ENCODE results near the gene COBLL1. TPM values are rescaled to one million over a fixed set of nuclear protein-coding genes. Genes with fewer than 3 reads are reported as not detected.

The COBLL1 gene
- total RNA-seq, 3 donors from 2014 or later (not counting 1 experiment from before 2014, with no cell fraction given), result 0.85 to 13.4 (median 2.2) TPM

DNA sequence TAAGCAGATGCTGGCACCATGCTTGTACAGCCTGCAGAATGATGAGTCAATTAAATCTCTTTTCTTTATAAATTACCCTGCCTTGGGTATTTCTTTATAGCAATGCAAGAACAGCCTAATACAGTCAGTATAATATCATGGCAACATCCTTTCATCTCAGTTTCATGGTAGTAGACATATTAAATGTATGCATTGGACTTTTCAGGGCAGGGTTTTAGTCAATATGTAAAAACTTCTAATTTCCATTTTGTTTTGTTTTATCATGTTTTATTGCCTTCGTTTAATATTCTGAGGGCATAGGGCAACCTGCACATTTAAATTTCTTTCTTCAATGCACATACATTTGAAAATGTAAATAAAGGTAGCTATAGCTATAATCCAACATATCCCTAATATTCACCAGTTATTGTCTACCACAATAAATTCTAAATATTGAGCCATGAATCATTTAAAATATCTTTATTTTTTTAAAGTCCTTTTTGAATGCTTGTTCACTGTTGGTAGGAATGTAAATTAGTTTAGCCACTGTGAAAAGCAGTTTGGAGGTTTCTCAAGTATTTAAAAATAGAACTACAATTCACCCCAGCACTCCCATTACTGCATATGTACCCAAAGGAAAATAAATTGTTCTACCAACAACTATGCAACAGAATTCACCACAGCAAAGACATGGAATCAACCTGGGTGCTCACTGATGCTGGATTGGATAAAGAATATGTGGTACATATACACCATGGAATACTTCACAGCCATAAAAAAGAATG lies 178.6 kb downstream of the COBLL1 start:
- DNase-seq, result no peak
- peaks cover 4 to 7% of the 10 kb centered on the region in 2 donors for H3K9me3 Mint-ChIP-seq
- H3K27me3 Mint-ChIP-seq (ENCODE audit: low read depth in 2 of 2), result no peaks in the 10 kb centered on the region

DNA sequence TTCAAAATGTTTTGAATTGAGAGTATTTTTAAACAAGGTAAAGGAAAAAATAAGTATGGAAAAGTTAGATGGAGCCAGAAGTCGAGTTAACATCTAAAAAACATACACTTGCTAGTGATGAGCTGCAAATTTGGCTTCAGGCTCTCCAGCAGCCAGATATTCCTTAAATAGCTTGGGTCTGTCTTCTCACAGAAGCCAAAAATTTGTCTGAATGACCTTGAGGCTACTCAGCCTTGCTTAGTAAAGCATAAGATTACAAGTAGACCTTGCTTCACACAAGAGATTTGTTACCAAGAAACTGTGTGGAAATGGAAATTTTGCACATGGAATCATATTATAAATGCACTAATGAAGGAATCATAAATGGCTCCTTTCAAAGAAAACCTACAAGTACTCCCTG lies 179.6 kb downstream of the COBLL1 start:
- Mint-ChIP-seq H3K27me3 (ENCODE audit: low read depth in 2 of 2) (no peaks in the 10 kb centered on the region), H3K27ac (no peak overlapping the region), H3K4me1 (no peaks in the 10 kb centered on the region), H3K9me3 (peaks cover 4 to 7% of the 10 kb centered on the region in 2 donors), H3K4me3 (no peak overlapping the region), H3K36me3 (no peaks in the 10 kb centered on the region)
- intact Hi-C loops (cut with micrococcal nuclease), result no loop called here
- Histone ChIP-seq H3K9me3 (ENCODE audit: control insufficient read depth, insufficient read depth, low read length) (no peaks in the 10 kb centered on the region), H3K36me3 (ENCODE audit: control insufficient read depth, insufficient read depth, low read length) (no peaks in the 10 kb centered on the region), H3K27me3 (ENCODE audit: control insufficient read depth, insufficient read depth, low read length) (no peaks in the 10 kb centered on the region), H3K4me1 (ENCODE audit: control insufficient read depth, insufficient read depth, low read length) (no peaks in the 10 kb centered on the region), H3K27ac (ENCODE audit: low read length) (no peak overlapping the region), H3K4me3 (ENCODE audit: low read length) (no peak overlapping the region)
- no peak for ATAC-seq
- no peak for DNase-seq
- 40% methylated on average over 1 of the region's 1 CpG for WGBS (ENCODE audit: insufficient coverage)
- TF ChIP-seq, protein P1, sequence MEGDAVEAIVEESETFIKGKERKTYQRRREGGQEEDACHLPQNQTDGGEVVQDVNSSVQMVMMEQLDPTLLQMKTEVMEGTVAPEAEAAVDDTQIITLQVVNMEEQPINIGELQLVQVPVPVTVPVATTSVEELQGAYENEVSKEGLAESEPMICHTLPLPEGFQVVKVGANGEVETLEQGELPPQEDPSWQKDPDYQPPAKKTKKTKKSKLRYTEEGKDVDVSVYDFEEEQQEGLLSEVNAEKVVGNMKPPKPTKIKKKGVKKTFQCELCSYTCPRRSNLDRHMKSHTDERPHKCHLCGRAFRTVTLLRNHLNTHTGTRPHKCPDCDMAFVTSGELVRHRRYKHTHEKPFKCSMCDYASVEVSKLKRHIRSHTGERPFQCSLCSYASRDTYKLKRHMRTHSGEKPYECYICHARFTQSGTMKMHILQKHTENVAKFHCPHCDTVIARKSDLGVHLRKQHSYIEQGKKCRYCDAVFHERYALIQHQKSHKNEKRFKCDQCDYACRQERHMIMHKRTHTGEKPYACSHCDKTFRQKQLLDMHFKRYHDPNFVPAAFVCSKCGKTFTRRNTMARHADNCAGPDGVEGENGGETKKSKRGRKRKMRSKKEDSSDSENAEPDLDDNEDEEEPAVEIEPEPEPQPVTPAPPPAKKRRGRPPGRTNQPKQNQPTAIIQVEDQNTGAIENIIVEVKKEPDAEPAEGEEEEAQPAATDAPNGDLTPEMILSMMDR (IDR thresholded peaks at IDR 0.05), result no peak

More for the DNA sequence above, 178.6 kb downstream of the COBLL1 start:
- H3K4me3 ChIP-seq (ENCODE audit: low read length), result no peak overlapping the region
- no peaks in the 10 kb centered on the region for H3K36me3 ChIP-seq (ENCODE audit: control insufficient read depth, insufficient read depth, low read length)
- H3K27ac Mint-ChIP-seq, result no peak overlapping the region
- H3K4me3 Mint-ChIP-seq, result no peak overlapping the region
- no CpG with 5 or more reads among the region's 1 CpG for WGBS (ENCODE audit: insufficient coverage)
- H3K27ac ChIP-seq (ENCODE audit: low read length), result no peak overlapping the region
- H3K4me1 Mint-ChIP-seq, result no peaks in the 10 kb centered on the region
- intact Hi-C loops (cut with micrococcal nuclease), result no loop called here
- H3K27me3 ChIP-seq (ENCODE audit: control insufficient read depth, insufficient read depth, low read length), result no peaks in the 10 kb centered on the region
- ATAC-seq, result no peak
- no peaks in the 10 kb centered on the region for H3K9me3 ChIP-seq (ENCODE audit: control insufficient read depth, insufficient read depth, low read length)
- H3K4me1 ChIP-seq (ENCODE audit: control insufficient read depth, insufficient read depth, low read length), result no peaks in the 10 kb centered on the region
- TF ChIP-seq, protein P1 (IDR thresholded peaks at IDR 0.05), result no peak
- no peaks in the 10 kb centered on the region for H3K36me3 Mint-ChIP-seq

DNA sequence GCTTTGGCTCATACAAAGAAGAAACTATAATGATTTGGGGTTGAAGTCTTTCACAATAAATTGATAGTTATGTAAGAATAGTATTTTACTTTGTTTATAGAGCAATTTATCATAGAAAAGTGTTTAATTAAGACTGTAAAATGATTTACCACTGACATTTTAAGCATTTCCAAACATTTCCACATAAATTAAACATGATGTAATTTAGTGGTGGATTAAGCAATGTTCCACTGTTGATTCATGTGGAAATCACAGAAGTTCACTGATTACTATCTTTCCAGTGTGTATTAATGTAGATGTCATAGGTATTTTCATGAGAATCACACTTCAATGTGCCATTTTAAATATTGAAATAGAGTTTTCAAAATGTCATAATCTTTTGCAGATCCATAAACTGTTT lies 180.3 kb downstream of the COBLL1 start:
- ATAC-seq, result no peak
- H3K4me3 Mint-ChIP-seq, result no peak overlapping the region
- no peaks in the 10 kb centered on the region for H3K27me3 Mint-ChIP-seq (ENCODE audit: low read depth in 2 of 2)

More for the DNA sequence above, 180.3 kb downstream of the COBLL1 start:
- TF ChIP-seq, protein P1 (IDR thresholded peaks at IDR 0.05), result no peak
- H3K4me1 Mint-ChIP-seq, result no peaks in the 10 kb centered on the region
- DNase-seq, result no peak
- Histone ChIP-seq H3K4me1 (ENCODE audit: control insufficient read depth, insufficient read depth, low read length) (no peaks in the 10 kb centered on the region), H3K9me3 (ENCODE audit: control insufficient read depth, insufficient read depth, low read length) (no peaks in the 10 kb centered on the region), H3K27me3 (ENCODE audit: control insufficient read depth, insufficient read depth, low read length) (no peaks in the 10 kb centered on the region), H3K36me3 (ENCODE audit: control insufficient read depth, insufficient read depth, low read length) (no peaks in the 10 kb centered on the region), H3K4me3 (ENCODE audit: low read length) (no peak overlapping the region), H3K27ac (ENCODE audit: low read length) (no peak overlapping the region)
- H3K9me3 Mint-ChIP-seq, result peaks cover 3 to 4% of the 10 kb centered on the region in 2 donors
- no peak overlapping the region for H3K27ac Mint-ChIP-seq
- intact Hi-C loops (cut with micrococcal nuclease), result no loop called here
- H3K36me3 Mint-ChIP-seq, result no peaks in the 10 kb centered on the region
